KG1 (cell line): ENCODE measurements around the gene UTP20.

Experiments
- DNase-seq: peaks from one replicate; lab custom pipeline; 2025; lab: John Stamatoyannopoulos, UW

UTP20 gene

GRCh38 chr12:101280006-101280505 is at the start of gene UTP20:
UTP20 (plus strand) TSS chr12:101280105; CDS start chr12:101280283, 178 bp downstream.
- peak; percentile 78 for DNase-seq

GRCh38 chr12:101230547-101230946 is 49.4 kb upstream of the UTP20 start:
- DNase-seq = no peak

- no peak for DNase-seq
Observed at GRCh38 chr12:101231636-101232035, 48.3 kb upstream of the UTP20 start.

- no peak for DNase-seq
Observed at GRCh38 chr12:101235686-101236085, 44.2 kb upstream of the UTP20 start.

GRCh38 chr12:101238306-101238705 is 41.6 kb upstream of the UTP20 start:
- no peak for DNase-seq

GRCh38 chr12:101238800-101239329 is 41.0 kb upstream of the UTP20 start:
- DNase-seq = no peak

GRCh38 chr12:101243074-101243473 is 36.8 kb upstream of the UTP20 start:
- DNase-seq = no peak

- DNase-seq = no peak
Observed at GRCh38 chr12:101243616-101244015, 36.3 kb upstream of the UTP20 start.

GRCh38 chr12:101256266-101256665 is 23.6 kb upstream of the UTP20 start:
- DNase-seq = no peak

GRCh38 chr12:101257357-101257756 is 22.5 kb upstream of the UTP20 start:
- no peak for DNase-seq

GRCh38 chr12:101267111-101267510 is 12.8 kb upstream of the UTP20 start:
- DNase-seq = no peak

GRCh38 chr12:101276433-101276832 is 3.5 kb upstream of the UTP20 start:
- no peak for DNase-seq

- DNase-seq = no peak
Observed at GRCh38 chr12:101277443-101277842, 2.5 kb upstream of the UTP20 start.

- DNase-seq = no peak
Observed at GRCh38 chr12:101287357-101287756, 7.5 kb downstream of the UTP20 start.

GRCh38 chr12:101297661-101298060 is 17.8 kb downstream of the UTP20 start:
- no peak for DNase-seq

- no peak for DNase-seq
Observed at GRCh38 chr12:101298426-101298825, 18.5 kb downstream of the UTP20 start.

GRCh38 chr12:101299346-101299745 is 19.4 kb downstream of the UTP20 start:
- DNase-seq = no peak

- DNase-seq = no peak
Observed at GRCh38 chr12:101299931-101300330, 20.0 kb downstream of the UTP20 start.

GRCh38 chr12:101302741-101303140 is 22.8 kb downstream of the UTP20 start:
- DNase-seq = no peak

GRCh38 chr12:101305226-101305779 is 25.4 kb downstream of the UTP20 start:
- DNase-seq = no peak

- no peak for DNase-seq
Observed at GRCh38 chr12:101305794-101306193, 25.9 kb downstream of the UTP20 start.

GRCh38 chr12:101322480-101322879 is 42.6 kb downstream of the UTP20 start:
- DNase-seq = no peak

GRCh38 chr12:101323255-101323654 is 43.4 kb downstream of the UTP20 start:
- no peak for DNase-seq

- no peak for DNase-seq
Observed at GRCh38 chr12:101325590-101325989, 45.7 kb downstream of the UTP20 start.
